Activated B cell treated with CpG ODN at 0.5 μM for 24 hours (primary cell): ENCODE measurements around the gene FGFR2. TPM values are rescaled to one million over a fixed set of nuclear protein-coding genes. Genes with fewer than 3 reads are reported as not detected.

ENCODE experiments used
- ATAC-seq: fragments of 200-7000 bp; cut with Tn5 transposase; one replicate; pipeline ENCODE4 v1.10.0; 2021; ENCODE audit warnings: low read depth, mild to moderate bottlenecking, moderate library complexity
- CTCF ChIA-PET: fragments of 350-600 bp; sonication (Branson Sonifier 250); formaldehyde crosslinking; loops from one replicate; lab custom pipeline; 2021; ENCODE audit warnings: antibody characterized with exemption; lab: Charles Lee
- POLR2A ChIA-PET: fragments of 350-600 bp; sonication (Branson Sonifier 250); formaldehyde crosslinking; loops from one replicate; lab custom pipeline; 2021; ENCODE audit warnings: antibody characterized with exemption; lab: Charles Lee
- DNase-seq: peaks from one replicate; pipeline ENCODE4 v3.0.0; 2022
- H3K27ac Mint-ChIP-seq: one replicate; pipeline ENCODE4 v1.8.0; 2020; ENCODE audit warnings: mixed read lengths
- H3K27me3 Mint-ChIP-seq: one replicate; pipeline ENCODE4 v1.8.0; 2021; ENCODE audit warnings: mixed read lengths
- H3K36me3 Mint-ChIP-seq: one replicate; pipeline ENCODE4 v1.8.0; 2021; ENCODE audit warnings: low read depth, mixed read lengths
- H3K4me1 Mint-ChIP-seq: one replicate; pipeline ENCODE4 v1.8.0; 2021; ENCODE audit warnings: mixed read lengths
- H3K4me3 Mint-ChIP-seq: one replicate; pipeline ENCODE4 v1.8.0; 2020; ENCODE audit warnings: mild to moderate bottlenecking, mixed read lengths
- H3K9me3 Mint-ChIP-seq: one replicate; pipeline ENCODE4 v1.8.0; 2020; ENCODE audit warnings: mixed read lengths
- CTCF ChIP-seq: fragments of 200-600 bp; IDR thresholded peaks from one replicate; pipeline ENCODE4 v1.8.0; 2022; ENCODE audit warnings: antibody characterized with exemption, mild to moderate bottlenecking
- intact Hi-C: fragments of 100-400 bp; cut with micrococcal nuclease; formaldehyde crosslinking; loops from one replicate; pipeline ENCODE4 v1.15.1; 2024
- total RNA-seq: library from RNA; stranded (reverse); gene quantifications from 2 replicates; pipeline ENCODE4 v1.2.3, GENCODE V29; 2022

The FGFR2 gene
- total RNA-seq, 1 donor from 2014 or later: not detected

- Mint-ChIP-seq H3K4me1 (no peaks in the 10 kb centered on the region), H3K4me3 (no peak overlapping the region), H3K27ac (no peak overlapping the region), H3K36me3 (no peaks in the 10 kb centered on the region), H3K27me3 (no peaks in the 10 kb centered on the region), H3K9me3 (no peaks in the 10 kb centered on the region)
- ATAC-seq (no peak), DNase-seq (no peak)
- intact Hi-C loops: no loop called here
- POLR2A ChIA-PET: no interaction called here
- no peak for TF ChIP-seq CTCF
- CTCF ChIA-PET: no interaction called here
Observed at GRCh38 chr10:121497513-121498470, 100.5 kb downstream of the FGFR2 start.

GRCh38 chr10:121495719-121496118 lies 102.5 kb downstream of the FGFR2 start:
- DNase-seq (no peak), ATAC-seq (no peak)
- no peak overlapping the region for H3K27ac Mint-ChIP-seq
- no peaks in the 10 kb centered on the region for H3K36me3 Mint-ChIP-seq
- no peaks in the 10 kb centered on the region for H3K4me1 Mint-ChIP-seq
- no peaks in the 10 kb centered on the region for H3K9me3 Mint-ChIP-seq
- H3K27me3 Mint-ChIP-seq: no peaks in the 10 kb centered on the region
- H3K4me3 Mint-ChIP-seq: no peak overlapping the region
- ChIA-PET CTCF (no interaction called here), POLR2A (no interaction called here)
- intact Hi-C loops: no loop called here
- no peak for TF ChIP-seq CTCF

GRCh38 chr10:121494296-121494695 lies 103.9 kb downstream of the FGFR2 start:
- no peak for DNase-seq
- Mint-ChIP-seq H3K9me3 (no peaks in the 10 kb centered on the region), H3K27ac (no peak overlapping the region), H3K36me3 (no peaks in the 10 kb centered on the region), H3K4me3 (no peak overlapping the region), H3K4me1 (no peaks in the 10 kb centered on the region), H3K27me3 (no peaks in the 10 kb centered on the region)
- POLR2A ChIA-PET: no interaction called here
- CTCF ChIA-PET: no interaction called here
- TF ChIP-seq CTCF: no peak
- ATAC-seq: no peak
- intact Hi-C loops: no loop called here

- no peak for TF ChIP-seq CTCF
- ChIA-PET POLR2A (no interaction called here), CTCF (no interaction called here)
- ATAC-seq (no peak), DNase-seq (no peak)
- no peaks in the 10 kb centered on the region for H3K27me3 Mint-ChIP-seq
- no peak overlapping the region for H3K27ac Mint-ChIP-seq
- intact Hi-C loops: no loop called here
- no peaks in the 10 kb centered on the region for H3K4me1 Mint-ChIP-seq
- no peak overlapping the region for H3K4me3 Mint-ChIP-seq
- no peaks in the 10 kb centered on the region for H3K36me3 Mint-ChIP-seq
- no peaks in the 10 kb centered on the region for H3K9me3 Mint-ChIP-seq
Observed at GRCh38 chr10:121493521-121493920, 104.7 kb downstream of the FGFR2 start.

- ChIA-PET CTCF (no interaction called here), POLR2A (no interaction called here)
- H3K9me3 Mint-ChIP-seq: no peaks in the 10 kb centered on the region
- H3K27me3 Mint-ChIP-seq: no peaks in the 10 kb centered on the region
- ATAC-seq (no peak), DNase-seq (no peak)
- H3K4me1 Mint-ChIP-seq: no peaks in the 10 kb centered on the region
- TF ChIP-seq CTCF: no peak
- no peaks in the 10 kb centered on the region for H3K36me3 Mint-ChIP-seq
- H3K27ac Mint-ChIP-seq: no peak overlapping the region
- no peak overlapping the region for H3K4me3 Mint-ChIP-seq
- intact Hi-C loops: no loop called here
Observed at GRCh38 chr10:121490871-121491519, 107.2 kb downstream of the FGFR2 start.
